ENCODE measurements around the gene ZNF205.
"Not testable (repeated sequence)": the region's sequence is repeated elsewhere in the genome, so short reads cannot be mapped to it uniquely, and the experiment has no call there.

Gene ZNF205

DNA sequence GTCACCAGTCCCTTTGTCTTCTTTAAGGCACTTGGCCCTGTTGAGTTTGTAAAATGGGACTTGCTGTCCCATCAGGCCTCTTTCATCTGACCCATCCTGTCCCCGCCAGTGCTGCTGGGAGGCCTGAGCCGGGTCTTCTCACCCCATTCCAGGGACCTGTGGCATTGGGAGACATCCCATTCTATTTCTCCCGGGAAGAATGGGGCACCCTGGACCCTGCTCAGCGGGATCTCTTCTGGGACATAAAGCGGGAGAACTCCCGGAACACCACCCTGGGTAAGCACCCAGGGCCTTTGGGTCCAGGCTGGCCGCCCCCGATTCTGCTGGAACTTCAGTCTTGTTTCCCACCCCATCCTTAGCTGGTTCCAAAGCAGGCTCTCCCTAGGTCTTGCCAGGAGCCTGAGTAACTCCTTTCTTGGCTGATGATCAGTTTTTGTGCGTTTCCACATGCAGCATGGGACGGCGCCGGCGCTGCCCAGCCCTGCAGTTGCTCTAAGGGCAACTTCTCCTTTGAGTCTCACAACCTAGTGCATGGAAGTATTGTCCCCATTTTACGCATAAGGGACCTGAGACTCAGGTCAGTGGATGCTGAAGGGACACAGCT is 26.5 kb downstream of the ZNF205 start:
- Histone ChIP-seq H3K9me3 (ENCODE audit: control extremely low read depth in 1 of 5, control insufficient read depth in 4 of 5, insufficient read depth in 2 of 5, low read depth in 1 of 5, low read length in 4 of 5) (no peaks in the 10 kb centered on the region), H3K27me3 (replicated peaks in 2 of 5; ENCODE audit: control insufficient read depth in 4 of 5, insufficient read depth in 5 of 5, low read length in 4 of 5) (no peaks in the 10 kb centered on the region), H3K36me3 (ENCODE audit: control insufficient read depth in 4 of 4, insufficient read depth in 4 of 4, low read length in 3 of 4) (peaks cover 0 to 48% (median 24%) of the 10 kb centered on the region in 4 experiments), H3K4me1 (ENCODE audit: control extremely low read depth in 1 of 4, control insufficient read depth in 4 of 4, insufficient read depth in 4 of 4, low read length in 3 of 4) (peaks cover 1 to 16% (median 13%) of the 10 kb centered on the region in 4 experiments), H3K27ac (ENCODE audit: insufficient read depth in 1 of 2, low read depth in 1 of 2, low read length in 2 of 2, poor library complexity in 1 of 2, severe bottlenecking in 2 of 2) (no peak overlapping the region), H3K4me3 (ENCODE audit: control insufficient read depth in 1 of 7, extremely low read depth in 1 of 7, insufficient read depth in 4 of 7, low read depth in 2 of 7, low read length in 6 of 7) (no peak overlapping the region)
- POLR2A ChIA-PET: no interaction called here
- no peak for DNase-seq
- CTCF ChIA-PET: interaction anchor here (2.6 to 2.9 kb wide), 2 partner anchors 8 to 10 kb away, joined by 13 to 20 read pairs; no protein-coding TSS in a partner anchor
- 98% methylated on average over 14 of the region's 14 CpGs for WGBS (ENCODE audit: insufficient coverage)

DNA sequence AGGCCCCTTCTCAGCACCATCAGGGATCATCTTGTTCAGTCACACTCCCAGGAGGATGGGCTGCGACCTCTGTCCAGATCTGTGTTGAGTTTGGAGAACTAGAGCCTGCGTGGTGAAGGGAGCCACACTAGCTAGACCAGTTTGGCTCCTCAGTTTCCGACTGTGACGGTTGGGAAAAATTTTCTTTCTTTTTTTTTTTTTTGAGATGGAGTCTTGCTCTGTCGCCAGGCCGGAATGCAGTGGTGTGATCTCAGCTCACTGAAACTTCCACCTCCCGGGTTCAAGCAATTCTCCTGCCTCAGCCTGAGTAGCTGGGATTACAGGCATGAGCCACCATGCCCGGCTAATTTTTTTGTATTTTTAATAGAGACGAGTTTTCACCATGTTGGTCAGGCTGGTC is 27.2 kb downstream of the ZNF205 start:
- H3K9me3 ChIP-seq (ENCODE audit: control extremely low read depth in 1 of 5, control insufficient read depth in 4 of 5, insufficient read depth in 2 of 5, low read depth in 1 of 5, low read length in 4 of 5); POLR2A ChIA-PET; DNase-seq; H3K27ac ChIP-seq (ENCODE audit: insufficient read depth in 1 of 2, low read depth in 1 of 2, low read length in 2 of 2, poor library complexity in 1 of 2, severe bottlenecking in 2 of 2); H3K4me3 ChIP-seq (ENCODE audit: control insufficient read depth in 1 of 7, extremely low read depth in 1 of 7, insufficient read depth in 4 of 7, low read depth in 2 of 7, low read length in 6 of 7); H3K27me3 ChIP-seq (replicated peaks in 2 of 5; ENCODE audit: control insufficient read depth in 4 of 5, insufficient read depth in 5 of 5, low read length in 4 of 5): not testable (repeated sequence)
- Histone ChIP-seq H3K36me3 (ENCODE audit: control insufficient read depth in 4 of 4, insufficient read depth in 4 of 4, low read length in 3 of 4) (peaks cover 0 to 48% (median 24%) of the 10 kb centered on the region in 4 experiments), H3K4me1 (ENCODE audit: control extremely low read depth in 1 of 4, control insufficient read depth in 4 of 4, insufficient read depth in 4 of 4, low read length in 3 of 4) (peaks cover 0 to 11% (median 9%) of the 10 kb centered on the region in 4 experiments)
- CTCF ChIA-PET: interaction anchor here (2.6 to 2.9 kb wide), 2 partner anchors 9 to 10 kb away, joined by 13 to 20 read pairs; no protein-coding TSS in a partner anchor
- WGBS (ENCODE audit: insufficient coverage): 89% methylated on average over 3 of the region's 9 CpGs

DNA sequence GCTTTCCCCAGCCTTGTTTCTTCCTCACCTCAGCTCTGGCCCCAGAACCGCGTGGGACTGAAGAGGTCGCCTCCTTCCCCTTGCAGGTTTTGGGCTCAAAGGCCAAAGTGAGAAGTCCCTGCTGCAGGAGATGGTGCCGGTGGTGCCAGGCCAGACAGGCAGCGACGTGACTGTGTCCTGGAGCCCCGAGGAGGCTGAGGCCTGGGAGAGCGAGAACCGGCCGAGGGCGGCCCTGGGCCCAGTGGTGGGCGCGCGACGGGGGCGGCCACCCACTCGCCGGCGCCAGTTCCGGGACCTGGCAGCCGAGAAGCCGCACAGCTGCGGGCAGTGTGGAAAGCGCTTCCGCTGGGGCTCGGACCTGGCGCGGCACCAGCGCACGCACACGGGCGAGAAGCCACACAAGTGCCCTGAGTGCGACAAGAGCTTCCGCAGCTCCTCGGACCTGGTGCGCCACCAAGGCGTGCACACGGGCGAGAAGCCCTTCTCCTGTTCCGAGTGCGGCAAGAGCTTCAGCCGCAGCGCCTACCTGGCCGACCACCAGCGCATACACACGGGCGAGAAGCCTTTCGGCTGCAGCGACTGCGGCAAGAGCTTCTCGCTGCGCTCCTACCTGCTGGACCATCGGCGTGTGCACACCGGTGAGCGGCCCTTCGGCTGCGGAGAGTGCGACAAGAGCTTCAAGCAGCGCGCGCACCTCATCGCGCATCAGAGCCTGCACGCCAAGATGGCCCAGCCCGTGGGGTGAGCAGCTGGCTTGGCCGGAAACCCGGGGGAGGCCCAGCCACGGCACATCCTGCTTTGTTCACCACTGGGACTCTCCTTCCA is 28.4 kb downstream of the ZNF205 start:
- 97% methylated on average over 59 of the region's 69 CpGs for WGBS (ENCODE audit: insufficient coverage)
- Histone ChIP-seq H3K9me3 (ENCODE audit: control extremely low read depth in 1 of 5, control insufficient read depth in 4 of 5, insufficient read depth in 2 of 5, low read depth in 1 of 5, low read length in 4 of 5) (no peaks in the 10 kb centered on the region), H3K4me1 (ENCODE audit: control extremely low read depth in 1 of 4, control insufficient read depth in 4 of 4, insufficient read depth in 4 of 4, low read length in 3 of 4) (peaks cover 0 to 5% (median 4%) of the 10 kb centered on the region in 4 experiments), H3K4me3 (ENCODE audit: control insufficient read depth in 1 of 7, extremely low read depth in 1 of 7, insufficient read depth in 4 of 7, low read depth in 2 of 7, low read length in 6 of 7) (no peak overlapping the region), H3K27me3 (replicated peaks in 2 of 5; ENCODE audit: control insufficient read depth in 4 of 5, insufficient read depth in 5 of 5, low read length in 4 of 5) (no peaks in the 10 kb centered on the region), H3K27ac (ENCODE audit: insufficient read depth in 1 of 2, low read depth in 1 of 2, low read length in 2 of 2, poor library complexity in 1 of 2, severe bottlenecking in 2 of 2) (no peak overlapping the region), H3K36me3 (ENCODE audit: control insufficient read depth in 4 of 4, insufficient read depth in 4 of 4, low read length in 3 of 4) (peaks cover 0 to 48% (median 24%) of the 10 kb centered on the region in 4 experiments)
- DNase-seq: no peak
- ChIA-PET CTCF (interaction anchor here (0.9 to 2.9 kb wide), 3 partner anchors 8 to 19 kb away, joined by 3 to 20 read pairs (median 13); no protein-coding TSS in a partner anchor), POLR2A (no interaction called here)

DNA sequence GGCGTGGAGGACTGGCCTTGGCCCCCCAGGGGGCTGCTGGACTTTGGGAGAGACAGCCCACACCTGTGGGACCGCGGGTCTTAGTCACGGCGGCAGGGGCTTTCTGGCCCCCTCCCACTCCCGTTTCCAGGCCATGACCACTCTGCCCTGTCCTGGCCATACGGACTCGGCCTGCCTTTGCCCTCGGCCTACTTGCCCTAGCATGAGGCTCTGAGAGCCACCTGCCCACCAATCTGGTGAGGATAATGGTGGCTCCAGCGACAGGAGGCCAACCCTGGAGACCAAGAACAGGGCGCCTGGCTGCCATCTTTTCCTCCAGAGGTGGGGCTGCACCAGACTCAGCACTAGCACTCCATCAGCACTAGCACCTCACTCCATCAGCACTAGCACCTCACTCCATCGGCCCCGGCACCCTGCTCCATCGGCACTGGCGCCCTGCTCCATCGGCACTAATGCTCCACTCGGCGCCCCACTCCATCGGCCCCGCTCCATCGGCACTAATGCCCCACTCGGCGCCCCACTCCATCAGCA is 29.5 kb downstream of the ZNF205 start:
- Histone ChIP-seq H3K36me3 (ENCODE audit: control insufficient read depth in 4 of 4, insufficient read depth in 4 of 4, low read length in 3 of 4) (peaks cover 0 to 48% (median 24%) of the 10 kb centered on the region in 4 experiments), H3K4me3 (ENCODE audit: control insufficient read depth in 1 of 7, extremely low read depth in 1 of 7, insufficient read depth in 4 of 7, low read depth in 2 of 7, low read length in 6 of 7) (no peak overlapping the region), H3K4me1 (ENCODE audit: control extremely low read depth in 1 of 4, control insufficient read depth in 4 of 4, insufficient read depth in 4 of 4, low read length in 3 of 4) (no peaks in the 10 kb centered on the region), H3K27ac (ENCODE audit: insufficient read depth in 1 of 2, low read depth in 1 of 2, low read length in 2 of 2, poor library complexity in 1 of 2, severe bottlenecking in 2 of 2) (no peak overlapping the region), H3K9me3 (ENCODE audit: control extremely low read depth in 1 of 5, control insufficient read depth in 4 of 5, insufficient read depth in 2 of 5, low read depth in 1 of 5, low read length in 4 of 5) (no peaks in the 10 kb centered on the region), H3K27me3 (replicated peaks in 2 of 5; ENCODE audit: control insufficient read depth in 4 of 5, insufficient read depth in 5 of 5, low read length in 4 of 5) (no peaks in the 10 kb centered on the region)
- ChIA-PET CTCF (interaction anchor here (2.6 to 2.9 kb wide), 2 partner anchors 7 to 11 kb away, joined by 13 to 20 read pairs; no protein-coding TSS in a partner anchor), POLR2A (no interaction called here)
- 96% methylated on average over 23 of the region's 23 CpGs for WGBS (ENCODE audit: insufficient coverage)
- no peak for DNase-seq

DNA sequence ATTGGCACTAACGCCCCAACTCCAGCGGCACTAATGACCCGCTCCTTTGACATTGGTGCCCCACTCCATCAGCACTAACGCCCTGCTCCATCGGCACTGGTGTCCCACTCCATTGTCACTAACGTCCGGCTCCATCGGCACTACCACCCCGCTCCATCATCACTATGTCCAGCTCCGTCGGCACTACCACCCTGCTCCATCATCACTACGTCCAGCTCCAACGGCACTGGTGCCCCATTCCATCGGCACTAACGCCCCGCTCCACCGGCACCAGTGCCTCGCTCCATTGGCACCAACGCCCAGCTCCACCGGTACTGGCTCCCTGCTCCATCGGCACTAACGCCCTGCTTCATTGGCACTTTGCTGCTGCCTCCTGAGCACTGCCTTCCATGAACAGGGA is 29.9 kb downstream of the ZNF205 start:
- no peak overlapping the region for H3K4me3 ChIP-seq (ENCODE audit: control insufficient read depth in 1 of 7, extremely low read depth in 1 of 7, insufficient read depth in 4 of 7, low read depth in 2 of 7, low read length in 6 of 7)
- DNase-seq: no peak

DNA sequence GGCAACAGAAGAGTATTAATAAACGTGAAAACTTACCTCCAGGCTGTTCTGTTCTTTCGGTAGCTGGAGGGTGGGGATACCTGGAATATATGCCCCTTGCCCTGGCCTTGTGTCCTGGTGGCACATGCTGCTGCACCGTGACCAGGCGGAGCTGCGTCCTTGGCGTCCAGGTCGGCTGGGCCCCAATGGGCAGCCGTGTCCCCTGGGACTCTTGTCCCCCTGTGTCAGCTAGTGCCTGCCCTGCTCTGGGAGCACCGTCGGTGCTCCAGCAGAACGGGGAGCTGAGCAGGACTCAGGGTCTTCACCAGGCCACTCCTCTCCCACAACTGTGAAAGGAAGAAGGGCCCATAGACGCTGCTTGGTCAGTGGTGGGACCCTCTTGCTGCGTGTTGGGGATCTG is 30.4 kb downstream of the ZNF205 start:
- no peak overlapping the region for H3K27ac ChIP-seq (ENCODE audit: insufficient read depth in 1 of 2, low read depth in 1 of 2, low read length in 2 of 2, poor library complexity in 1 of 2, severe bottlenecking in 2 of 2)
- no peaks in the 10 kb centered on the region for H3K4me1 ChIP-seq (ENCODE audit: control extremely low read depth in 1 of 4, control insufficient read depth in 4 of 4, insufficient read depth in 4 of 4, low read length in 3 of 4)
- H3K4me3 ChIP-seq (ENCODE audit: control insufficient read depth in 1 of 7, extremely low read depth in 1 of 7, insufficient read depth in 4 of 7, low read depth in 2 of 7, low read length in 6 of 7): no peak overlapping the region
- peaks cover 0 to 43% (median 21%) of the 10 kb centered on the region in 4 experiments for H3K36me3 ChIP-seq (ENCODE audit: control insufficient read depth in 4 of 4, insufficient read depth in 4 of 4, low read length in 3 of 4)
- ChIA-PET POLR2A (interaction anchor here (0.7 kb wide), 1 partner anchor 83 kb away, joined by 5 read pairs; no protein-coding TSS in a partner anchor), CTCF (interaction anchor here (0.9 to 9.3 kb wide), 2 partner anchors 10 to 320 kb away, joined by 3 to 121 read pairs; partner anchors contain the start of gene ZNF213)
- WGBS (ENCODE audit: insufficient coverage): 95% methylated on average over 11 of the region's 13 CpGs
- no peak for DNase-seq
- H3K27me3 ChIP-seq (replicated peaks in 2 of 5; ENCODE audit: control insufficient read depth in 4 of 5, insufficient read depth in 5 of 5, low read length in 4 of 5): no peaks in the 10 kb centered on the region
- no peaks in the 10 kb centered on the region for H3K9me3 ChIP-seq (ENCODE audit: control extremely low read depth in 1 of 5, control insufficient read depth in 4 of 5, insufficient read depth in 2 of 5, low read depth in 1 of 5, low read length in 4 of 5)

More for the DNA sequence above, 29.9 kb downstream of the ZNF205 start:
- WGBS (ENCODE audit: insufficient coverage): 94% methylated on average over 22 of the region's 22 CpGs
- Histone ChIP-seq H3K27ac (ENCODE audit: insufficient read depth in 1 of 2, low read depth in 1 of 2, low read length in 2 of 2, poor library complexity in 1 of 2, severe bottlenecking in 2 of 2) (no peak overlapping the region), H3K27me3 (replicated peaks in 2 of 5; ENCODE audit: control insufficient read depth in 4 of 5, insufficient read depth in 5 of 5, low read length in 4 of 5) (no peaks in the 10 kb centered on the region), H3K4me1 (ENCODE audit: control extremely low read depth in 1 of 4, control insufficient read depth in 4 of 4, insufficient read depth in 4 of 4, low read length in 3 of 4) (no peaks in the 10 kb centered on the region), H3K36me3 (ENCODE audit: control insufficient read depth in 4 of 4, insufficient read depth in 4 of 4, low read length in 3 of 4) (peaks cover 0 to 45% (median 22%) of the 10 kb centered on the region in 4 experiments), H3K9me3 (ENCODE audit: control extremely low read depth in 1 of 5, control insufficient read depth in 4 of 5, insufficient read depth in 2 of 5, low read depth in 1 of 5, low read length in 4 of 5) (no peaks in the 10 kb centered on the region)
- CTCF ChIA-PET: interaction anchor here (0.9 to 9.3 kb wide), 2 partner anchors 10 to 320 kb away, joined by 3 to 121 read pairs; partner anchors contain the start of gene ZNF213
- POLR2A ChIA-PET: interaction anchor here (0.7 kb wide), 1 partner anchor 83 kb away, joined by 5 read pairs; no protein-coding TSS in a partner anchor

Data from common myeloid progenitor, CD34-positive (primary cell).